Activated CD4-positive, alpha-beta T cell treated with anti-CD3 and anti-CD28 coated beads, Interleukin-2, amount 50 U/mL, for 24 hours (primary cell): Measurements from ENCODE around the gene MAGEF1.

Experiments used
- DNase-seq, 2 donors: peaks; one replicate each; pipeline ENCODE4 v3.0.0-alpha.2; 2020; ENCODE audit warnings: low read depth in 1 of 2, low spot score in 1 of 2

Gene MAGEF1

GRCh38 chr3:184672977-184673870 lies 38.6 kb downstream of the MAGEF1 start:
- DNase-seq: no peak

- DNase-seq: no peak
Observed at GRCh38 chr3:184672335-184672734, 39.5 kb downstream of the MAGEF1 start.

GRCh38 chr3:184670091-184670602 lies 41.7 kb downstream of the MAGEF1 start:
- no peak for DNase-seq

- DNase-seq: no peak
Observed at GRCh38 chr3:184669578-184669977, 42.3 kb downstream of the MAGEF1 start.

GRCh38 chr3:184666442-184666841 lies 45.4 kb downstream of the MAGEF1 start:
- no peak for DNase-seq

- no peak for DNase-seq
Observed at GRCh38 chr3:184665101-184665500, 46.8 kb downstream of the MAGEF1 start.

- DNase-seq: no peak
Observed at GRCh38 chr3:184663756-184664155, 48.1 kb downstream of the MAGEF1 start.

- DNase-seq: no peak
Observed at GRCh38 chr3:184663356-184663755, 48.5 kb downstream of the MAGEF1 start.

- no peak for DNase-seq
Observed at GRCh38 chr3:184662187-184662586, 49.7 kb downstream of the MAGEF1 start.

- no peak for DNase-seq
Observed at GRCh38 chr3:184660931-184661330, 50.9 kb downstream of the MAGEF1 start.
